GM21619 (cell line): ENCODE results near the gene MIS12.

Experiments
- ATAC-seq: cut with Tn5 transposase; IDR thresholded peaks from one replicate; pipeline ENCODE4 v1.9.1; 2021; ENCODE audit not compliant: unreplicated experiment

MIS12 gene

DNA sequence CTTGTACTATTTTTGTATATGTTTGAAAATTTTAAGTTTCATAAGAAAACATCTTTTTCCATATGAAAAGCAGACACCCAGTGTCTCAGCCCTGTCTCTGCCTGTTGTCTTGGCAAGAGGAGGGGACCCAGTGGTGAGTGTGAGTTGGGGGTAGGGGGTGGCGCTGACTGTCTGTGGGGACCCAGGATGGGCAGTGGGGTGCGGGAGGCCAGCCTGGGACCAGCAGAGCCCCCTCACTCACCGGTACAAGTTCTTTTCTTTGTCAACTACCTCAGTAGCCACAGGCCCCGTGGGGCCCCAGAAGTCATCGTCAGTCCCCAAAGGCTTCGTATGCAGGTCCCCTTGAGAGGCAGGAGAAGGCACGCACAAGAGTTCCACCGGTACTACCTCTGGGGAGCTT, 46.2 kb downstream of the MIS12 start:
- no peak for ATAC-seq

DNA sequence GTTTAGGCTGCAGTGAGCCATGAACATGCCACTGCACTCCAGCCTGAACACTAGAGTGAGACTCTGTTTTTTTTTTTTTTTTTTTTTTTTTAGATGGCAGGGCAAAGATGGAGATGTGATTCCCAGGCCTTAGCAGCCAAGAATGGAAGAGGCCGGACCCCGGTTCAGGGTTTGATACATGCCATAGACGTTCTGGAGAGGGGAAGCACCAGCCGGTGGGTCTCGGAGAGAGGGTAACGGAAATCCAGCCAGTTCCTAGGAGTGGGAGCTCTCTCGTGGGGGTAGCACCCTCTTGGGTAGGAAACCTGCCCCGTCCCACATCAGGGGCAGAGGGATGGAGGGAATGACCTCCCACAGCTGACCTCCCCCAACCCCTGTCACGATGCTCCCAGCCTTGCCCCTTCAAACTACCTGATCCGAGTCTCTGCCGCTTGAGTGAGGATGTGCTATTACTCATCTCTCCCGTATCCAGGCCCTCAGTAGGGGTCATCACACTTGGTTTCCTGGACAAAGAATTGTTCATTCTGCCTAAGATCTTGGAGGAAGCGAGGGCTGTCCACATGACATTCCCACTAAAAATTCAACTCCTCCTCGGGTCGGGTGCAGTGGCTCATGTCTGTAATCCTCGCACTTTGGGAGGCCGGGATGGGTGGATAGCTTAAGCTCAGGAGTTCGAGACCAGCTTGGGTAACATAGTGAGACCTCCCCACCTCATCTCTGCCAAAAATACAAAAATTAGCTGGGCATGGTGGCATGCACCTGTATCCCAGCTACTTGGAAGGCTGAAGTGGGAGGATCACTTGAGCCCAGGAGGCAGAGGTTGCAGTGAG, 47.3 kb downstream of the MIS12 start:
- ATAC-seq: no peak

DNA sequence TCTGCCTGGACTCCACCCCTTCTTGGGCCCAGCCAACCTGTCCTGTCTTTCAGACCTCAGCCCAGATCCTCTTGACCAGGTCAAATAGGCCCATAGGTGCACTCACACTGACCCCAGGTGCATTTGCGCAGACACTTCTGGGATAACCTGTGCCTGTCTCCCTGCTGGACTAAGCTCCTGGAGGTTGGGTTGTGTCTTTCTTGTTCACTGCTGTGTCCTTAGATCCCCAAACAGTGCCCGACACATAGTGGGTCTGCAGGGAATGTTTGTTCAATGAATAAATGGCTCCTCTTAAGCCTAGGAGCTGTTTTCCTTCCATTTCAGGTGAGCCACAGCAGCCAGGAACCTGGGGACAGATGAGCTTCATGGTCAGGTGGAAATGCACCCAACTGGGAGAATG, 49.1 kb downstream of the MIS12 start:
- ATAC-seq: no peak

DNA sequence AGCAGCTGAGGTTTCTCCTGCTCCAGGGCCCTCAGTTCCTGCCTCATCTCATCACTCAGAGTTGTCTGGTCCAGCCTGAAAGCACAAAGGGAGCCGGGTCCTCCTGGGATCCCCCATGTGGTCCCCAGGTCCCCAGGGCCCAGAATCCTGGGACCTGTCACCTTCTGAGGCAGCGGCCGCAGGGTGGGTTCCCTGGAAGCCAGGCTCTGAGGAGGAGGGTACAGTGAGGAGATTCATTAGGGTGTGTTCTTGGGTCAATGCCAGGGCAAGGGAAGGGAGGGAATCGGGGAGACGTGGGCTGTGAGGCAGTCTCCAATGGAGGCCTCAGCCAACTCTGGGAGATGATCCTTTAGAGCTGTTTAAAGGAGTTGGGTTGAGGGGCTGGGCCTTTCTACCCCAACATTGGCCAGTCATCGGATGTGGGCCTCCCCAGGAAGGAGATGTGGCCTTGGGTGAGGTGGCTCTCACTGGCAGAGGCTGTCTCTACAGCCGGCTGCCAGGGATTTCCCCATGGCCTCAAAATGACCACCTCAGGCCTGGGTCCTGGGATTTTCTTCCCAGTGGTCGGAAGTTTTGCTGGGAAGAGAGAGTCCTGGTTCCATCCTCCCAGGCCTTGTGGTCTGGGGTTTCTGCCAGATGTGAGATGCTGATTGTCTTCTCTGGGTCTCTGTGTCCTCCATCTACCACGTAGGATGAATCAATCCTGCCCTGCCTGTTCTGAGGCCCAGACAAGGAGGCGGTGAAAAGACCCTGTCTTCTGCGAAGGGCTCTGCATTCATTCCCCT, 50.7 kb downstream of the MIS12 start:
- ATAC-seq: no peak

DNA sequence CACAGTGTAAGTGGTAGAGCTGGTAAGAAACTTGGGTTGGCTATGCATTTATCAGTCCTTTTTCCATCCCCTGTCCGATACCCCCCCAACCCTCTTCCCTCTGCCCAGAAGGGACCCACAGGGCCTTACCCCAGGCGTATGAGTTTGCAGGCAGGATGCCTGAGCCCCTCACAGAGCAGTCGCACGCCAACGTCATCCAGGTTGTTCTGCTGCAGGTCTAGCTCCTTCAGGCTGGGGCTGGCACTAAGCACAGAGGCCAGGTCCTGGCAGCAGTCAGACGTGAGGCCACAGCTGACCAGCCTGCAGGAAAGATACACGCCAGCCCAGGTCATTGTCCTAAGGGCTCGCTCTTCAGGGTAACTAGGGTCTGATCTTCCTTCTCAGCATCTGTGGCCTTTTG, 52.9 kb downstream of the MIS12 start:
- no peak for ATAC-seq

DNA sequence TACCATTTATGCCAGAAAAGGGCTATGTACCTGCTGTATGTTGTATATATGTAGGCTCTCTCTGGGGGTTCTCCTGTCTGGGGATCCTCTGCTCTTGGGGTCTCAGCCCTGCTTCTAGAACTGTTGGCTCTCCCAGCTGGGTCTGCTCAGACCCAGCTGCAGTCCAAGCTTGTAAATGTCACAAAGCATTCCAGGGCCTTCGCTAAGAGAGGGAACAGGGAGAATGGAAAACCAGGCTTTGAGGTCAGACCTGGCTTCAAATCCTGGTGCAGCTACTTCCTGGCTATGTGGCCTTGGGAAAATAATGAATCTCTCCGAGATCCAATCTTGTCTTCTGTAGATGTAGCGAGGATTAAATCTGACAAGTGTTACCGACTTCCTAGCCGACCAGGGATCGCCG, 54.0 kb downstream of the MIS12 start:
- ATAC-seq: no peak
